GM19463 (cell line): Measurements from ENCODE around the gene ARL2BP.
"Not testable (repeated sequence)": the region's sequence is repeated elsewhere in the genome, so short reads cannot be mapped to it uniquely, and the experiment has no call there.

Experiments
- ATAC-seq: cut with Tn5 transposase; IDR thresholded peaks from one replicate; pipeline ENCODE4 v1.9.1; 2021; ENCODE audit warnings: mild to moderate bottlenecking, moderate library complexity; ENCODE audit not compliant: unreplicated experiment

The ARL2BP gene

DNA sequence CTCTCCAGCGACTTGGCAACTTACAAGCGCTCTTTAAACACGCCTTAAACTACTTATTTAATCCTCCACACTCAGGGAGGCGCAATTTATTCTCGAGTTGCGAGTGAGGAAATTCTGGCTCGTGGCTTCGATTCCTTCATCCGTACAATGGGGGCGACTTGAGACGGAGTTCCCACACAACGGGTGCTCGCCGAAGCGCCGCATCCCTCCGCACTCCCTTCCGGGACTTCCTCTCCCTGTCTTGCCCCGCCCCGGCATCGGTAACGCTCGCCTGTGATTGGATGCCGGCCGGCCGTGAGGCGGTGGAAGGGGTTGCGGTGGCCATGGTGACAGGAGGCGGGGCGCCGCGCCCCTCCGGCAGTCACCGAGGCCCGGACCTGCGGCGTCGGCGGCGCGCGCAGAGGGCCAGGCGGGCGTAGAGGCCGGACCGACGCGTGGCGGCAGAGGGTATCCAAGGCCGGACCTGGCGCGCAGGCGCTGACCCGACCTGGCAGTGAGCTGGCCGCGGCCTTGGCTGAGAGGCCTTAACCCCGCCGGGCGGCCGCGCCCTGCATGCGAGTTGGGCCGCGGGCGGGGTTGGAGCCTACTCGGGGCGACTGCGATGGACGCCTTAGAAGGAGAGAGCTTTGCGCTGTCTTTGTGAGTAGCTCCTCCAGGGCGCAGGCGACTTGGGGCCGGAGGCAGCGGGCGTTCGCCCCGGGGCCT is at the start of gene ARL2BP:
TSS of gene ARL2BP (plus strand) at position 493 of the 705 bp plus-strand sequence. CDS start at position 602, 109 bp downstream.
- ATAC-seq: peak; percentile 91

- no peak for ATAC-seq
These were observed 48.8 kb upstream of the ARL2BP start for GRCh38 chr16:57196286-57196685.

DNA sequence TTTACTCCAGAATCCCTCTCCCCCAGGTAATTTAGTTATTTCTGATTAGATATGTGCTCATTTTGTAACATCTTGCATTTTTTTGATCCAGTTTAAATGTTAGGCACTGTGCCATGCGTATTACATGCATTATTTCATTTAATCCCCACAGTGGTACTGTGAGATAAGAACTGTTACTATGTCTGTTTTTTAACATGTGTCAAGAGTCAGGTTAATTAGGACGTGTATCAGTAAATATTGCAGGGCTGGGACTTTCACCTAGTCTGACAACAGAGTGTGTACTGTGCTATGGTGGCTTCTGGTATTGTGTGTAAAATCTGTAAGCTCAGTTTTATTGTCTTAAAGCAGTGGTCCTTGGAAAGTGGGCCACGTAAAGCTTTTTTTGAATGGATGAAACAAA is 48.3 kb upstream of the ARL2BP start:
- no peak for ATAC-seq

DNA sequence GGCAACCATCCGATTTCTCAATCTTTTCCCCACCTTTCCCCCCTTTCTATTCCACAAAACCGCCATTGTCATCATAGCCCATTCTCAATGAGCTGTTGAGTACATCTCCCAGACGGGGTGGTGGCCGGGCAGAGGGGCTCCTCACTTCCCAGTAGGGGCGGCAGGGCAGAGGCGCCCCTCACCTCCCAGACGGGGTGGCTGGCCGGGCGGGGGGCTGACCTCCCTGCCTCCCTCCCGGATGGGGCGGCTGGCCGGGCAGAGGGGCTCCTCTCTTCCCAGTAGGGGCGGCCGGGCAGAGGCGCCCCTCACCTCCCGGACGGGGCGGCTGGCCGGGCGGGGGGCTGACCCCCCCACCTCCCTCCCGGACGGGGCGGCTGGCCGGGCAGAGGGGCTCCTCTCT is 44.7 kb upstream of the ARL2BP start:
- ATAC-seq: not testable (repeated sequence)

DNA sequence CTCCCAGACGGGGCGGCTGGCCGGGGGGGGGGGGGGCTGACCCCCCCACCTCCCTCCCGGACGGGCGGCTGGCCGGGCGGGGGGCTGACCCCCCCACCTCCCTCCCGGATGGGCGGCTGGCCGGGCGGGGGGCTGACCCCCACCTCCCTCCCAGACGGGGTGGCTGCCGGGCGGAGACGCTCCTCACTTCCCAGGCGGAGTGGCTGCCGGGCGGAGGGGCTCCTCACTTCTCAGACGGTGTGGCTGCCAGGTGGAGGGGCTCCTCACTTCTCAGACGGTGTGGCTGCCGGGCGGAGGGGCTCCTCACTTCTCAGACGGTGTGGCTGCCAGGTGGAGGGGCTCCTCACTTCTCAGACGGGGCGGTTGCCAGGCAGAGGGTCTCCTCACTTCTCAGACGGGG is 44.1 kb upstream of the ARL2BP start:
- ATAC-seq: not testable (repeated sequence)

DNA sequence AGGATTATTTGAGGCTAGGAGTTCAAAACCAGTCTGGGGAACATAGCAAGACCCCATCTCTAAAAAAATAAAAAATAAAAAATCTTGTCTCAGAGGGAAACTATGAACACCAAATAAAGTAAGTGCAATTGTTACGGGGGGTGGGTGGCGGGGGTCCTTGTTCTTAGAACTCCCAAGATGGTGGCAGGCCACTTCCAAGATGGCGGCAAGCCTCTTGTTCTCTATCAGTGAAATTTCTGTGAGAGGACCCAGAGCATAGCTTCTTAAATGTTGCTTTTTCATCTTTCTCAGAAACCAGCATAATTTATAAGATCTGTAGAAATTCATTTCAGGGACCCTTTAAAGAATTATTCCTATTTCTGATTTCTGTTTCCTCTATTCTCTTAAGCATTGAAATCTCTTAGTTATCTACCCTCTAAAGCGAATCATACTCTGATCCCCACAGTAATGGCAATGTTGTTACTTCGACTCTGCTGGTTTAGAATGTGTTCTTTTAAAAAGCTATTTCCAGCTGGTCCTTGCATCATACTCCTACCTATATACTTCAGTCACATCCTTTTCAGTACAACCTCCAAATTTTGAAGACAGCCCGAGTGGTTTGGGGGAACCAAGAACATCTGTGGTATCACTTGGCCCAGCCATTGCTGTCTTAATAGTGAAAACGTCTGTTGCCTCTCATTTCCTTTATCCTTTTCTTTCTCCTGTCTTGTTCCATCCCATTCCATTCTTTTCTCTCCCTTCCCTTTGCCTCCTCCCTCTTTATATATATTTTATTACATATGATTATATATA is 42.8 kb upstream of the ARL2BP start:
- ATAC-seq: no peak

DNA sequence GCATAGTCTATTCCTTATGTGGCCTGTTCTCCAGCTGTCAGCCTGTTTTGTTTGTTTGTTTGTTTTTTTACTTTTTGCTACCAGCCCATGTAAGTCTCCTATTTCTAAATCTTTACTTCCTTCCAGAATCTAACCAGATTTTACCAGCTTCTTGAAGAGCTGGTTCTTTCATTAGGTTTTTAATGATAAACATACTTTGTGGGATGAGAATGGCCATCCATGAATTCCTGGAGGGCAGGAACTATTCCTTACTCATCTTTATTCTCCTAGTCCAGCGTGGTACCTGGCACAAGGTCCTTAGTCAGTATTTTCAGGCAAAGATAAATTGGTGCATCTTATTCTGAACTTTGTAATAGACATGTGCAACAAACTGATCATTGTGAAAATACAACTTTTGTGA is 41.6 kb upstream of the ARL2BP start:
- ATAC-seq: no peak

GRCh38 chr16:57204675-57205074 is 40.4 kb upstream of the ARL2BP start:
- no peak for ATAC-seq

DNA sequence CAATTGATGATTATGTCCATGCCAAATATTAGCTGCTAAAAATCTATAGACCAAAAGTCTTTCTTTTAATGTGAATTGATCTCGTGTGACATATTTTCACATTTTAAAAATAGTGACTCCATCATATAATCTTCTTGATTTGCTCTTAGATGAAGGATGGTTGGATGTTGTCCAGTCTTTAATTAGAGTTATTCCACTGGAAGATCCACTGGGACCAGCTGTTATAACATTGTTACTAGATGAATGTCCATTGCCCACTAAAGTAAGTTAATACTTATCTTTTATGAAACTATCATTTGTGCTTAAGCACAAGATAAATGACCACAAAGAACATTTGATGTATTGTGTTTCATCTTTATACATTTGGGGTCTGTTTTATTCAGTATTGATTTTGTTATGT is 36.1 kb upstream of the ARL2BP start:
- ATAC-seq: no peak

- no peak for ATAC-seq
These were observed 35.3 kb upstream of the ARL2BP start for GRCh38 chr16:57209780-57210179.

- ATAC-seq: no peak
These were observed 31.6 kb upstream of the ARL2BP start for GRCh38 chr16:57213462-57213861.

DNA sequence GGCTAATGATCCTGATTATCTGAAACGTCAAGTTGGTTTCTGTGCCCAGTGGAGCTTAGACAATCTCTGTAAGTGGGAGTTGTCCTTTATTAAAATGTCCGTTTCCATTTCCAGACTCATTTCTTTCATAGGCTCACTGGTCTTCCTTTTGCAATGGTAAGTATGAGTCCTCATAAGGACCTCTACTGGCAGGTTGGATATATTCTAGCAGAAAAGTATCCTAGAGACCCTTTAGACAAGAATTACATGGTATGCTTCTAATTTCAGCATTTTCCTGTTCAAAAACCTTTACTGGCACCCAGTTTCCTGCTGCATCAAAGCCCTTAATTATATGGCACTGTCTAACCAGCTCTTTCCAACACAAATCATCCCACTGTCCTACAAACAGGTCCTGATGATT is 28.1 kb upstream of the ARL2BP start:
- no peak for ATAC-seq

GRCh38 chr16:57223057-57223456 is 22.0 kb upstream of the ARL2BP start:
- no peak for ATAC-seq

- ATAC-seq: no peak
These were observed 20.3 kb upstream of the ARL2BP start for GRCh38 chr16:57224651-57225335.

- no peak for ATAC-seq
These were observed 19.1 kb upstream of the ARL2BP start for GRCh38 chr16:57225978-57226377.

GRCh38 chr16:57226701-57227621 is 18.1 kb upstream of the ARL2BP start:
- ATAC-seq: no peak

DNA sequence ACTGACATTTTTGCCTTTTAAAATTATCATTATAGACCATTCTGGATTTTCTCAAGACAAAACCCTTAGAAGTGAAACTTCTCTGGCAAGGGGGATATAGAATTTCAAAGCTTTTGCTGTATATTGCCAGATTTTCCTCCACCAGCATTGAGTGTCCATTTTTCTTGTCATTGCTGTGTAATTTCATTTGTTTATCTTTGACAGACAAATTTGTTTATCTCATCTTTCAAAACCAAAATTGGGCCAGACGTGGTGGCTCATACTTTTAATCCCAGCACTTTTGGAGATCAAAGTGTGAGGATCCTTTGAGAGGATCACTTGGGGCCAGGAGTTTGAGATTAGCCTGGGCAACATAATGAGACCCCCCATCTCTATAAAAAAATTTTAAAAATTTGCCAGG is 16.0 kb upstream of the ARL2BP start:
- ATAC-seq: no peak

- ATAC-seq: no peak
These were observed 13.2 kb upstream of the ARL2BP start for GRCh38 chr16:57231821-57232350.

DNA sequence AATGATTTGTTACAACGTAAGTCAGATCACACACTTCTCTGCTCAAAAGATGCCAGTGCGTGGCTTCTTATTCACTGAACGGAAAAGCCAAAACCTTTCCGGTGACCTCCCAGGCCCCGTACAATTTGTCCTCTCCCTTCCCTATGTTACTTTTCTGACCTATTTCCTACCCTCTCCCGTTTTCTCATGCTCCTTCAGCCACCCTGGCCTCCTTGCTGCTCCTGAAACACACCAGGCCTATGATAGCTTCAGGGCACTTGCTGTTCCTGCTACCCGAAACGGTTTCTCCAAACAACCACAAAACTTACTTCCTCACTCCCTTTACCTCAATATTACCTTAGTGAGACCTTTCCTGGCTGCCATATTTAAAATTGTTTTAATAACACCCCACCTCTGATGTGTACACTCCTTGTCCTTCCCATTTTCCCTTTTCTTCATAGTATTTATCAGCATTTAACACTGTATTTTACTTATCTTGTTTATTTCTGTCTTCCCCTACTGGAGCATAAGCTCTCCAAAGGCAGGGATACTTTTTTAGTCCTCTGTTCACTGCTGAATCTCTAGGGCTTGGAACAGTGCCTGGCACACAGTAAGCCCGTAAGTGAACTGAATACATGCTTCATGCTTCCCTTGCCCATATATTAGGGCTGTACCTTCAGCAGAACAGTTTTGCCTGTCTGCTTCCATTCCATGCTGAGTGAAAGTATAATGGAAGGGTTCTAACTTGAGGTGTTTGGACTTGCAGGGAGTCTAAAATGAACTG is 10.9 kb upstream of the ARL2BP start:
- ATAC-seq: no peak

DNA sequence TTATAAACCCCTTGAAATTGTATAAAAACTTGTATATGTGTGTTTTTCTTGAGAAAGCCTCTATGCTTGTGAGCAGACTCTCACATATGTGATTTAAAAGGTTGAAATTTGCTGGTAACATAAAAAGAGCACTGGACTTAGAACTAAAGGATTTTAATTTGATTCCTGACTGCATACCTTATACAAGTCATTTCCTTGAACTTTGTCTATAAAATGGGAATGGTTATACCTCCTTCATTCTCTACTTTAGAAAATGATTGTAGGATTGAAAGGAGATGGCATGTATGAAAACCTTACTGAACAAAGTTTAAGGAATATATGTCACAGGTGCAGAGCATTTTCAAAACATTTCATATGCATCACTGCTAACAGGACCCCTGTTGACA is 10.4 kb upstream of the ARL2BP start:
- no peak for ATAC-seq
